Panc1 (cell line): ENCODE results near the gene CEP128. TPM values are rescaled to one million over a fixed set of nuclear protein-coding genes. Genes with fewer than 3 reads are reported as not detected.

Experiments
- ATAC-seq: fragments of 200-7000 bp; cut with Tn5 transposase; 2 replicates; pipeline ENCODE4 v1.9.1; 2020; ENCODE audit warnings: mild to moderate bottlenecking, moderate library complexity
- BruUV-seq: library from RNA; stranded (reverse); fragments of 400-500 nt; replicated peaks from 2 replicates; lab custom pipeline; 2021; lab: Mats Ljungman, UMichigan
- CTCF ChIA-PET: fragments of 300-600 bp; sonication (Branson Sonifier 250); formaldehyde crosslinking; loops from one replicate; lab custom pipeline; 2022; ENCODE audit warnings: antibody characterized with exemption; lab: Charles Lee
- POLR2A ChIA-PET: fragments of 300-600 bp; sonication (Branson Sonifier 250); formaldehyde crosslinking; loops from one replicate; lab custom pipeline; 2022; ENCODE audit warnings: antibody characterized with exemption; lab: Charles Lee
- DNase-seq: peaks from one replicate; pipeline ENCODE4 v3.0.0-alpha.2; 2010; ENCODE audit warnings: low read depth, low spot score
- H3K27ac ChIP-seq: 2 replicates; pipeline ENCODE4 v1.5.1; 2011; ENCODE audit warnings: mild to moderate bottlenecking, low read length, inconsistent platforms
- H3K27me3 ChIP-seq: fragments of 200-500 bp; sonication (Bioruptor generic); 2 replicates; pipeline ENCODE4 v1.6.0; 2014; ENCODE audit warnings: low read length, inconsistent platforms; ENCODE audit not compliant: control insufficient read depth, insufficient read depth
- H3K36me3 ChIP-seq: fragments of 200-500 bp; sonication (Bioruptor generic); 2 replicates; pipeline ENCODE4 v1.5.1; 2014; ENCODE audit warnings: inconsistent platforms, mild to moderate bottlenecking, low read length, moderate library complexity; ENCODE audit not compliant: control insufficient read depth, insufficient read depth
- H3K4me1 ChIP-seq: 2 replicates; pipeline ENCODE4 v1.5.1; 2011; ENCODE audit warnings: inconsistent platforms, mild to moderate bottlenecking, low read length, moderate library complexity; ENCODE audit not compliant: control insufficient read depth, insufficient read depth
- H3K4me3 ChIP-seq, 2 experiments: 2 replicates each; pipeline ENCODE4 v1.5.1; 2011 to 2012; ENCODE audit warnings: low read depth in 2 of 2, low read length in 2 of 2, mild to moderate bottlenecking in 2 of 2, inconsistent platforms in 1 of 2, moderate library complexity in 1 of 2
- H3K9me3 ChIP-seq: fragments of 200-500 bp; sonication (Bioruptor generic); 2 replicates; pipeline ENCODE4 v1.5.1; 2014; ENCODE audit warnings: low read depth, mild to moderate bottlenecking, inconsistent platforms, low read length, moderate library complexity; ENCODE audit not compliant: control insufficient read depth, insufficient read depth
- POLR2AphosphoS5 ChIP-seq: IDR thresholded peaks from 2 replicates; pipeline ENCODE4 v1.6.1; 2012; ENCODE audit warnings: mild to moderate bottlenecking, low read depth, low read length, moderate library complexity
- REST ChIP-seq, 2 experiments: IDR thresholded peaks; 2 replicates each; pipeline ENCODE4 v1.6.1; 2011 to 2012; ENCODE audit warnings: low read depth in 2 of 2, control low read depth in 1 of 2, low read length in 1 of 2, mild to moderate bottlenecking in 1 of 2, moderate library complexity in 1 of 2; ENCODE audit not compliant: insufficient read depth in 1 of 2
- SIN3A ChIP-seq: IDR thresholded peaks from 2 replicates; pipeline ENCODE4 v1.6.1; 2012; ENCODE audit warnings: low read depth, mild to moderate bottlenecking, low read length, moderate library complexity, borderline replicate concordance; ENCODE audit not compliant: insufficient read depth
- TCF7L2 ChIP-seq: IDR thresholded peaks from 2 replicates; pipeline ENCODE4 v1.6.1; 2011; ENCODE audit warnings: mild to moderate bottlenecking, low read depth, low read length, inconsistent platforms
- in situ Hi-C: cut with HindIII; loops from 2 replicates; pipeline ENCODE4 v1.10.0; 2016; ENCODE audit warnings: low sequenced_read_pairs, low pct_unique_long_range_greater_than_20kb
- intact Hi-C: fragments of 100-400 bp; cut with micrococcal nuclease; formaldehyde crosslinking; loops from one replicate; pipeline ENCODE4 v1.10.0; 2022; ENCODE audit not compliant: unreplicated experiment
- total RNA-seq: library from RNA; stranded (reverse); gene quantifications from one replicate; pipeline ENCODE4 v1.2.1, GENCODE V29; 2021; ENCODE audit not compliant: unreplicated experiment
- TF ChIP-seq, protein P1 (sequence below): fragments of 450-650 bp; IDR thresholded peaks from 2 replicates; pipeline ENCODE4 v1.5.1; 2017; ENCODE audit warnings: mild to moderate bottlenecking

CEP128 gene
- total RNA-seq, 1 experiment from 2014 or later: 9.3 TPM

- TF ChIP-seq TCF7L2: no peak
- no peak for TF ChIP-seq SIN3A
- no peak for TF ChIP-seq REST (IDR thresholded peaks at IDR 0.05; ENCODE audit: insufficient read depth in 1 of 2, low read depth in 2 of 2, low read length in 1 of 2)
- no peak for TF ChIP-seq POLR2AphosphoS5
- TF ChIP-seq, protein P1, sequence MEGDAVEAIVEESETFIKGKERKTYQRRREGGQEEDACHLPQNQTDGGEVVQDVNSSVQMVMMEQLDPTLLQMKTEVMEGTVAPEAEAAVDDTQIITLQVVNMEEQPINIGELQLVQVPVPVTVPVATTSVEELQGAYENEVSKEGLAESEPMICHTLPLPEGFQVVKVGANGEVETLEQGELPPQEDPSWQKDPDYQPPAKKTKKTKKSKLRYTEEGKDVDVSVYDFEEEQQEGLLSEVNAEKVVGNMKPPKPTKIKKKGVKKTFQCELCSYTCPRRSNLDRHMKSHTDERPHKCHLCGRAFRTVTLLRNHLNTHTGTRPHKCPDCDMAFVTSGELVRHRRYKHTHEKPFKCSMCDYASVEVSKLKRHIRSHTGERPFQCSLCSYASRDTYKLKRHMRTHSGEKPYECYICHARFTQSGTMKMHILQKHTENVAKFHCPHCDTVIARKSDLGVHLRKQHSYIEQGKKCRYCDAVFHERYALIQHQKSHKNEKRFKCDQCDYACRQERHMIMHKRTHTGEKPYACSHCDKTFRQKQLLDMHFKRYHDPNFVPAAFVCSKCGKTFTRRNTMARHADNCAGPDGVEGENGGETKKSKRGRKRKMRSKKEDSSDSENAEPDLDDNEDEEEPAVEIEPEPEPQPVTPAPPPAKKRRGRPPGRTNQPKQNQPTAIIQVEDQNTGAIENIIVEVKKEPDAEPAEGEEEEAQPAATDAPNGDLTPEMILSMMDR: no peak
- no peak overlapping the region for H3K27ac ChIP-seq
- H3K36me3 ChIP-seq: no peaks in the 10 kb centered on the region
- in situ Hi-C loops: no loop called here
- H3K27me3 ChIP-seq: no peaks in the 10 kb centered on the region
- no peaks in the 10 kb centered on the region for H3K9me3 ChIP-seq
- intact Hi-C loops: no loop called here
- ChIA-PET CTCF (no interaction called here), POLR2A (no interaction called here)
- no peak for ATAC-seq
- no peak overlapping the region for H3K4me3 ChIP-seq
- no peaks in the 10 kb centered on the region for H3K4me1 ChIP-seq
- no TSS peak for BruUV-seq
- DNase-seq: no peak
Observed at GRCh38 chr14:80518173-80518572, 423.4 kb downstream of the CEP128 start.

DNA sequence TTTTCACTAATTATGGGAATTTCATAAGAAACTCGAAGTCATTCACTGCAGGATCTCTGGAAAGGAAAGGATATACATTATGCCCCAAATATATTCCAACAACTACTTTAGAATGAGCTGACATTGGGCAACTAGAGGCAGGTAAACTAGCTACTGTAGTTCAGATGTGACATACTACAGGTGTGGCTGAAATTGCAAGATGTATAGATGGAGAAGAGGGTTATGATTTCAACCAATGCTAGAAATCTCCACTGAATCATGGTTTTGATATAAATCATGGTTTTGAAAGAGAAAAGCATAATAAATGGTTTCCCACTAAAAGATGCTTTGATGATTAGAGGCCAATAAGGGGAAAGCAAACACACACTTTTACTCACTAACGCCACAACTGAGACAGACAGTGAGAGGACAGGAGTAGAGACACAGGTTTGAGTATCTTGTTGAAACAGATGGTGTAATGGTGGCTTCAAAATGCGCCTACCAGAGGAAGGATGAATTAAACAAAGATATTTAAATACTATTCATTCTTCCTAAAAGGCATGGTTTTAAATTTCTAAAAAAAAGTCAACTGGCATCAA, 434.2 kb downstream of the CEP128 start:
- CTCF ChIA-PET: no interaction called here
- DNase-seq: no peak
- H3K9me3 ChIP-seq: no peaks in the 10 kb centered on the region

More for the DNA sequence above, 434.2 kb downstream of the CEP128 start:
- BruUV-seq: no TSS peak
- no peak overlapping the region for H3K4me3 ChIP-seq
- no peaks in the 10 kb centered on the region for H3K36me3 ChIP-seq
- in situ Hi-C loops (no loop called here), intact Hi-C loops (no loop called here)
- no peak for ATAC-seq
- H3K4me1 ChIP-seq: no peaks in the 10 kb centered on the region
- no peak overlapping the region for H3K27ac ChIP-seq
- H3K27me3 ChIP-seq: no peaks in the 10 kb centered on the region
- TF ChIP-seq REST (IDR thresholded peaks at IDR 0.05; ENCODE audit: insufficient read depth in 1 of 2, low read depth in 2 of 2, low read length in 1 of 2) (no peak), SIN3A (no peak), TCF7L2 (no peak), POLR2AphosphoS5 (no peak)
- TF ChIP-seq, protein P1: no peak
- POLR2A ChIA-PET: no interaction called here
